SHP77 treated with DMSO at 0.1 percent for 48 hours (cell line): Measurements from ENCODE around the gene SALL2.

Experiments
- DNase-seq: peaks from one replicate; lab custom pipeline; 2025; lab: John Stamatoyannopoulos, UW

SALL2 gene

GRCh38 chr14:21527318-21527679, 1.2 kb upstream of the SALL2 start:
- no peak for DNase-seq

- no peak for DNase-seq
Observed at GRCh38 chr14:21526672-21527317, 649 bp upstream of the SALL2 start.

GRCh38 chr14:21525571-21525961, 580 bp downstream of the SALL2 start:
- DNase-seq: no peak

- DNase-seq: no peak
Observed at GRCh38 chr14:21524575-21525490, 1.3 kb downstream of the SALL2 start.

GRCh38 chr14:21523203-21523602, 2.9 kb downstream of the SALL2 start:
- DNase-seq: no peak

GRCh38 chr14:21521501-21521900, 4.6 kb downstream of the SALL2 start:
- DNase-seq: no peak

GRCh38 chr14:21520767-21521166, 5.4 kb downstream of the SALL2 start:
- no peak for DNase-seq

GRCh38 chr14:21518725-21519124, 7.4 kb downstream of the SALL2 start:
- no peak for DNase-seq

- DNase-seq: no peak
Observed at GRCh38 chr14:21514341-21514740, 11.8 kb downstream of the SALL2 start.

GRCh38 chr14:21510735-21511657, 15.2 kb downstream of the SALL2 start, which contains the start of gene METTL3:
Gene METTL3 (minus strand): TSS chr14:21511340. CDS start chr14:21511223, 117 bp downstream.
- DNase-seq: peak; percentile 100

GRCh38 chr14:21509432-21510143, 16.6 kb downstream of the SALL2 start:
- DNase-seq: no peak

GRCh38 chr14:21506557-21506956, 19.6 kb downstream of the SALL2 start:
- DNase-seq: no peak

- no peak for DNase-seq
Observed at GRCh38 chr14:21505012-21505553, 21.1 kb downstream of the SALL2 start.

GRCh38 chr14:21503376-21503775, 22.8 kb downstream of the SALL2 start:
- no peak for DNase-seq

GRCh38 chr14:21501568-21501967, 24.6 kb downstream of the SALL2 start:
- DNase-seq: no peak

- peak; percentile 56 for DNase-seq
Observed at GRCh38 chr14:21498540-21499526, 27.3 kb downstream of the SALL2 start.

- DNase-seq: no peak
Observed at GRCh38 chr14:21496453-21496852, 29.7 kb downstream of the SALL2 start.

GRCh38 chr14:21494902-21495762, 31.0 kb downstream of the SALL2 start:
- DNase-seq: no peak

GRCh38 chr14:21486640-21487087, 39.5 kb downstream of the SALL2 start:
- DNase-seq: no peak
